ENCODE results near the gene THEMIS.

DNA sequence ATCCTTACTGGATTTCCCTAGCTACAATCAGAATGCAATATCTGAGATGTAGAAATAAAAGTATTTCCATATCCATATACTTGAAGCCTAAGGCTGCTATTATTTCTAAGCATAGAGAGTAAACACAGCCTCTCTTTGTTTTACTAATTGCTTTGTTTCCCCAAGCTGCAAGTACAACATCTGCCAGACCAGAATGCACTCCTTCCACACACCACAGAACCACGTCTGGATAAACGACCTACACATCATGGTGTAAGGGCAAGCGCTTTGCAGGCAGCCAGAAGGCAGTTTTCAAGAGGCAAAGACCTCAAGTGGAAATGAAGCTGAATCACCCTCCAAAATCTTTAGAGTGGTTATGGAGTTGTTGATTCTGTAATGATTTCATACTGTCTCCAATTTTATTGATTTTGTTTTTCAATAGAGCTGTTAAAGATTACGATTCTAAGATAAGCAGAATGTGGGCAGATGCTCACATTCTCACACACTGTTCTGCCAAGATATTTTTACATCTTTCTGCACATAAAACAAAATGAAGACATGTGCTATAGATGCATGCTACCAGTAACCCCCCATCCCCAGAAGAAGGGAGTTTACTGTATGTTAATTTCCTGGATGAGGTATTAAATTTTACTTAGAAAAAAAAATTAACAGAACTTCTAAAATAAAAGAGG, 88.8 kb downstream of the THEMIS start:
- TF ChIP-seq, protein P1, sequence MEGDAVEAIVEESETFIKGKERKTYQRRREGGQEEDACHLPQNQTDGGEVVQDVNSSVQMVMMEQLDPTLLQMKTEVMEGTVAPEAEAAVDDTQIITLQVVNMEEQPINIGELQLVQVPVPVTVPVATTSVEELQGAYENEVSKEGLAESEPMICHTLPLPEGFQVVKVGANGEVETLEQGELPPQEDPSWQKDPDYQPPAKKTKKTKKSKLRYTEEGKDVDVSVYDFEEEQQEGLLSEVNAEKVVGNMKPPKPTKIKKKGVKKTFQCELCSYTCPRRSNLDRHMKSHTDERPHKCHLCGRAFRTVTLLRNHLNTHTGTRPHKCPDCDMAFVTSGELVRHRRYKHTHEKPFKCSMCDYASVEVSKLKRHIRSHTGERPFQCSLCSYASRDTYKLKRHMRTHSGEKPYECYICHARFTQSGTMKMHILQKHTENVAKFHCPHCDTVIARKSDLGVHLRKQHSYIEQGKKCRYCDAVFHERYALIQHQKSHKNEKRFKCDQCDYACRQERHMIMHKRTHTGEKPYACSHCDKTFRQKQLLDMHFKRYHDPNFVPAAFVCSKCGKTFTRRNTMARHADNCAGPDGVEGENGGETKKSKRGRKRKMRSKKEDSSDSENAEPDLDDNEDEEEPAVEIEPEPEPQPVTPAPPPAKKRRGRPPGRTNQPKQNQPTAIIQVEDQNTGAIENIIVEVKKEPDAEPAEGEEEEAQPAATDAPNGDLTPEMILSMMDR (IDR thresholded peaks at IDR 0.05) = no peak
- TF ChIP-seq POLR2A (IDR thresholded peaks at IDR 0.05) (no peak), POLR2AphosphoS5 (IDR thresholded peaks at IDR 0.05) (no peak)

Measured in suprapubic skin (tissue), 4 donors.